K562 (cell line): Measurements from ENCODE around the gene MARCHF7. TPM values are rescaled to one million over a fixed set of nuclear protein-coding genes. Genes with fewer than 3 reads are reported as not detected.

Source experiments
- BCOR ChIP-seq: fragments of 450-650 bp; IDR thresholded peaks from 2 replicates; pipeline ENCODE4 v1.6.1; 2016
- CBFA2T3 ChIP-seq: fragments of 450-650 bp; IDR thresholded peaks from 2 replicates; pipeline ENCODE4 v1.6.1; 2017
- CHCHD3 ChIP-seq: fragments of 250-450 bp; sonication (Bioruptor Pico); IDR thresholded peaks from 2 replicates; pipeline ENCODE4 v2.1.2; 2022; ENCODE audit warnings: mild to moderate bottlenecking
- DLX4 ChIP-seq: fragments of 250-450 bp; sonication (Bioruptor Pico); IDR thresholded peaks from 2 replicates; pipeline ENCODE4 v1.6.1; 2021; ENCODE audit warnings: mild to moderate bottlenecking
- E2F5 ChIP-seq: sonication (generic); formaldehyde crosslinking; IDR thresholded peaks from 2 replicates; pipeline ENCODE4 v1.8.0; 2022; ENCODE audit warnings: mild to moderate bottlenecking, missing genetic modification reagents
- KAT7 ChIP-seq: sonication (generic); formaldehyde crosslinking; IDR thresholded peaks from 2 replicates; pipeline ENCODE4 v1.8.0; 2022; ENCODE audit warnings: missing genetic modification reagents, mild to moderate bottlenecking, borderline replicate concordance
- KLF13 ChIP-seq: fragments of 450-650 bp; IDR thresholded peaks from 2 replicates; pipeline ENCODE4 v1.6.1; 2016; ENCODE audit warnings: missing genetic modification characterization, low read depth, mild to moderate bottlenecking, missing compliant biosample characterization, moderate library complexity, borderline replicate concordance
- MAX ChIP-seq: sonication (generic); formaldehyde crosslinking; IDR thresholded peaks from 2 replicates; pipeline ENCODE4 v1.9.0; 2022; ENCODE audit warnings: mild to moderate bottlenecking, missing genetic modification reagents
- MAZ ChIP-seq, 2 experiments: fragments of 450-650 bp in 1 of 2; sonication (generic) in 1 of 2; formaldehyde crosslinking; IDR thresholded peaks in 1 of 2; conservative IDR thresholded peaks in 1 of 2; 2 replicates each; pipeline versions ENCODE4 v1.4.0 to v1.5.0; 2020; ENCODE audit warnings: mild to moderate bottlenecking in 1 of 2, missing genetic modification reagents in 1 of 2
- MEF2A ChIP-seq: IDR thresholded peaks from 2 replicates; pipeline ENCODE4 v1.6.1; 2011; ENCODE audit warnings: low read depth, mild to moderate bottlenecking, low read length, moderate library complexity; ENCODE audit not compliant: control insufficient read depth
- MTA3 ChIP-seq: fragments of 450-650 bp; formaldehyde crosslinking; IDR thresholded peaks from 2 replicates; pipeline ENCODE4 v1.6.1; 2017; ENCODE audit warnings: mild to moderate bottlenecking, borderline replicate concordance
- MYC ChIP-seq, 2 experiments: fragments of 250-450 bp in 1 of 2; sonication (Bioruptor Pico) in 1 of 2; IDR thresholded peaks; 2 replicates each; pipeline versions ENCODE4 v1.5.1 to v1.6.1; 2012 to 2021; ENCODE audit warnings: low read depth in 2 of 2, borderline replicate concordance in 1 of 2, improper control_type of control experiment in 1 of 2, low read length in 1 of 2, mild to moderate bottlenecking in 1 of 2, moderate library complexity in 1 of 2
- NFE2 ChIP-seq: IDR thresholded peaks from 2 replicates; pipeline ENCODE4 v1.6.1; 2014; ENCODE audit warnings: antibody characterized with exemption, low read depth
- NFIX ChIP-seq: fragments of 250-450 bp; sonication (Bioruptor Pico); IDR thresholded peaks from 2 replicates; pipeline ENCODE4 v1.4.0; 2020; ENCODE audit warnings: low read depth, mild to moderate bottlenecking, moderate library complexity
- NUFIP1 ChIP-seq: fragments of 450-650 bp; IDR thresholded peaks from 2 replicates; pipeline ENCODE4 v1.6.1; 2018; ENCODE audit not compliant: partially characterized antibody
- SMAD2 ChIP-seq: fragments of 150-350 bp; IDR thresholded peaks from 2 replicates; pipeline ENCODE4 v1.6.1; 2014; ENCODE audit warnings: low read depth, mild to moderate bottlenecking, low read length
- SRSF1 ChIP-seq: fragments of 200-400 bp; formaldehyde crosslinking; IDR thresholded peaks from 2 replicates; pipeline ENCODE4 v1.6.1; 2017; ENCODE audit warnings: mild to moderate bottlenecking, low read depth, low read length, moderate library complexity
- ZBTB26 ChIP-seq: fragments of 450-650 bp; formaldehyde crosslinking; IDR thresholded peaks from 2 replicates; pipeline ENCODE4 v1.4.0; 2022; ENCODE audit warnings: missing genetic modification characterization
- ZBTB5 ChIP-seq: fragments of 450-650 bp; IDR thresholded peaks from 2 replicates; pipeline ENCODE4 v1.6.1; 2017; ENCODE audit warnings: antibody characterized with exemption
- ZNF133 ChIP-seq: fragments of 250-450 bp; sonication (Bioruptor Pico); IDR thresholded peaks from 2 replicates; pipeline ENCODE4 v1.4.0; 2020; ENCODE audit warnings: mild to moderate bottlenecking
- ZNF224 ChIP-seq: sonication (generic); formaldehyde crosslinking; IDR thresholded peaks from 2 replicates; pipeline ENCODE4 v1.8.0; 2022; ENCODE audit warnings: mild to moderate bottlenecking, missing genetic modification reagents
- ZNF41 ChIP-seq: fragments of 250-450 bp; sonication (Bioruptor Pico); conservative IDR thresholded peaks from 2 replicates; pipeline ENCODE4 v1.4.0; 2020; ENCODE audit warnings: mild to moderate bottlenecking
- ZNF445 ChIP-seq: fragments of 250-450 bp; sonication (Bioruptor Pico); IDR thresholded peaks from 2 replicates; pipeline ENCODE4 v1.4.0; 2020; ENCODE audit warnings: low read depth, mild to moderate bottlenecking, moderate library complexity
- ZNF584 ChIP-seq: fragments of 200-800 bp; sonication (Bioruptor generic); IDR thresholded peaks from 2 replicates; pipeline ENCODE4 v1.6.1; 2016; ENCODE audit warnings: low read depth, mild to moderate bottlenecking, missing genetic modification characterization, missing compliant biosample characterization
- polyA plus RNA-seq, 8 experiments: library from polyadenylated mRNA; depleted of rRNA in 4 of 8; stranded (reverse) in 5 of 8; unstranded in 3 of 8; fragments of >200 nt; fragmentation: Nextera tagmentation in 2 of 8; fragmentation: Illumina TruSeq in 1 of 8; extraction: Ambion mirVana in 2 of 8; extraction: Trizol in 1 of 8; gene quantifications; 2 replicates each; pipeline versions ENCODE4 v1.2.1 to v1.2.3, GENCODE V29; 2011 to 2014; ENCODE audit warnings: inconsistent platforms in 1 of 8, missing spikeins in 1 of 8
- total RNA-seq, 7 experiments: library from RNA; depleted of rRNA in 6 of 7; stranded (reverse); fragments of >200 nt in 6 of 7; fragmentation: Illumina TruSeq in 2 of 7; extraction: Trizol in 2 of 7; gene quantifications; 2 replicates each; pipeline versions ENCODE4 v1.2.1 to v1.2.3, GENCODE V29; 2011 to 2021; ENCODE audit warnings: low replicate concordance in 1 of 7

MARCHF7 gene
- total and polyA plus RNA-seq, 9 of the 15 experiments (the other 6 are each of a cell fraction or from before 2014, with no cell fraction given), result 58.2 to 137 (median 86.7) TPM

GRCh38 chr2:159712143-159712928, at the start of gene MARCHF7 (continued):
- TF ChIP-seq ZNF224 (CRISPR knock-in tag) (peak; percentile 90), ZNF445 (no peak), MEF2A (no peak), KLF13 (peak; percentile 19; the same call in 1 of the 2 replicates), NFIX (CRISPR knock-in tag) (no peak), MTA3 (peak; percentile 90), KAT7 (CRISPR knock-in tag) (peak; percentile 100), ZBTB26 (CRISPR knock-in tag) (no peak; the same call in 1 of the 2 replicates), MYC (IDR thresholded peaks at IDR 0.05; ENCODE audit: low read depth, low read length) (peak; percentile 68; the same call in 1 of the 2 replicates), MYC (CRISPR knock-in tag; IDR thresholded peaks at IDR 0.05; ENCODE audit: borderline replicate concordance, low read depth) (peak; percentile 97), ZBTB5 (no peak), ZNF584 (CRISPR knock-in tag) (no peak), CBFA2T3 (peak; percentile 27), E2F5 (CRISPR knock-in tag) (peak; percentile 89; the same call in 1 of the 2 replicates), NFE2 (no peak), DLX4 (CRISPR knock-in tag) (no peak), ZNF133 (CRISPR knock-in tag) (no peak), MAX (peak; percentile 64), SRSF1 (peak; percentile 92; the same call in 1 of the 2 replicates), CHCHD3 (CRISPR knock-in tag) (0 out of 2 replicates have a peak, but pooled peaks have one; percentile 87), BCOR (peak; percentile 75), MAZ (CRISPR knock-in tag; conservative IDR thresholded peaks at IDR 0.05 in 1 of 2, IDR thresholded peaks at IDR 0.05 in 1 of 2) (peak; percentile 99 to 100), NUFIP1 (no peak), ZNF41 (no peak), SMAD2 (no peak)
